ENCODE results near the gene CLSTN3.

Gene CLSTN3

GRCh38 chr12:7161811-7162210, 31.6 kb downstream of the CLSTN3 start:
- Histone ChIP-seq H3K4me2 (ENCODE audit: low read length) (no peak overlapping the region), H3K9me3 (ENCODE audit: control insufficient read depth, insufficient read depth, low read length) (no peaks in the 10 kb centered on the region; the same call in 1 of the 2 replicates)
- TF ChIP-seq CTCF (IDR thresholded peaks at IDR 0.05; ENCODE audit: low read depth, low read length, poor library complexity, severe bottlenecking), result no peak
- TF ChIP-seq EZH2phosphoT487 (IDR thresholded peaks at IDR 0.05; ENCODE audit: borderline replicate concordance, low read length), result no peak

GRCh38 chr12:7162691-7163114, 32.5 kb downstream of the CLSTN3 start:
- Histone ChIP-seq H3K79me2 (ENCODE audit: control insufficient read depth, low read length) (no peaks in the 10 kb centered on the region), H3K36me3 (ENCODE audit: control insufficient read depth, low read length) (no peaks in the 10 kb centered on the region), H3K9me3 (ENCODE audit: control insufficient read depth, insufficient read depth, low read length) (peaks cover 3% of the 10 kb centered on the region; the same call in 1 of the 2 replicates), H3K27ac (ENCODE audit: low read depth, low read length) (no peak overlapping the region), H3K4me3 (ENCODE audit: low read length) (no peak overlapping the region), H3F3A (ENCODE audit: control insufficient read depth, insufficient read depth) (no peaks in the 10 kb centered on the region), H4K20me1 (ENCODE audit: control insufficient read depth, insufficient read depth, low read depth, low read length) (no peaks in the 10 kb centered on the region), H3K4me2 (ENCODE audit: low read length) (no peak overlapping the region), H3K27me3 (ENCODE audit: control insufficient read depth, low read length) (no peaks in the 10 kb centered on the region), H3K9me2 (replicated peaks; ENCODE audit: control insufficient read depth, low read length) (no peaks in the 10 kb centered on the region), H3K4me1 (ENCODE audit: control insufficient read depth, low read length) (no peaks in the 10 kb centered on the region)
- peak; percentile 31 for TF ChIP-seq CTCF (IDR thresholded peaks at IDR 0.05; ENCODE audit: low read depth, low read length, poor library complexity, severe bottlenecking)
- no peak for TF ChIP-seq EZH2phosphoT487 (IDR thresholded peaks at IDR 0.05; ENCODE audit: borderline replicate concordance, low read length)

More at GRCh38 chr12:7161811-7162210, 31.6 kb downstream of the CLSTN3 start:
- no peaks in the 10 kb centered on the region for H3K27me3 ChIP-seq (ENCODE audit: control insufficient read depth, low read length)
- H3K9me2 ChIP-seq (replicated peaks; ENCODE audit: control insufficient read depth, low read length), result no peaks in the 10 kb centered on the region
- H3K4me1 ChIP-seq (ENCODE audit: control insufficient read depth, low read length), result no peaks in the 10 kb centered on the region
- H3K36me3 ChIP-seq (ENCODE audit: control insufficient read depth, low read length), result no peaks in the 10 kb centered on the region
- H3K4me3 ChIP-seq (ENCODE audit: low read length), result no peak overlapping the region
- no peaks in the 10 kb centered on the region for H3K79me2 ChIP-seq (ENCODE audit: control insufficient read depth, low read length)
- no peaks in the 10 kb centered on the region for H4K20me1 ChIP-seq (ENCODE audit: control insufficient read depth, insufficient read depth, low read depth, low read length)
- H3K27ac ChIP-seq (ENCODE audit: low read depth, low read length), result no peak overlapping the region
- no peaks in the 10 kb centered on the region for H3F3A ChIP-seq (ENCODE audit: control insufficient read depth, insufficient read depth)

- no peaks in the 10 kb centered on the region for H3K36me3 ChIP-seq (ENCODE audit: control insufficient read depth, low read length)
- peaks cover 33% of the 10 kb centered on the region for H3K9me3 ChIP-seq (ENCODE audit: control insufficient read depth, insufficient read depth, low read length)
- TF ChIP-seq CTCF (IDR thresholded peaks at IDR 0.05; ENCODE audit: low read depth, low read length, poor library complexity, severe bottlenecking) (no peak), EZH2phosphoT487 (IDR thresholded peaks at IDR 0.05; ENCODE audit: borderline replicate concordance, low read length) (no peak)
- no peaks in the 10 kb centered on the region for H4K20me1 ChIP-seq (ENCODE audit: control insufficient read depth, insufficient read depth, low read depth, low read length)
- H3K4me3 ChIP-seq (ENCODE audit: low read length), result no peak overlapping the region
- no peaks in the 10 kb centered on the region for H3K27me3 ChIP-seq (ENCODE audit: control insufficient read depth, low read length)
- no peaks in the 10 kb centered on the region for H3F3A ChIP-seq (ENCODE audit: control insufficient read depth, insufficient read depth)
- H3K4me2 ChIP-seq (ENCODE audit: low read length), result no peak overlapping the region
- H3K9me2 ChIP-seq (replicated peaks; ENCODE audit: control insufficient read depth, low read length), result no peaks in the 10 kb centered on the region
- no peaks in the 10 kb centered on the region for H3K79me2 ChIP-seq (ENCODE audit: control insufficient read depth, low read length)
- H3K27ac ChIP-seq (ENCODE audit: low read depth, low read length), result no peak overlapping the region
- no peaks in the 10 kb centered on the region for H3K4me1 ChIP-seq (ENCODE audit: control insufficient read depth, low read length)
Measured at GRCh38 chr12:7169951-7170350, 39.8 kb downstream of the CLSTN3 start.
